Placental pericyte (primary cell): ENCODE measurements around the gene GLI2. TPM values are rescaled to one million over a fixed set of nuclear protein-coding genes. Genes with fewer than 3 reads are reported as not detected.

Experiments
- total RNA-seq: library from RNA; depleted of rRNA; stranded (reverse); fragments of >200 nt; gene quantifications from 2 replicates; pipeline ENCODE4 v1.2.3, GENCODE V29; 2012

Gene GLI2
- total RNA-seq, result 14.0 and 23.3 TPM in 2 replicates

GRCh38 chr2:120735746-120736170 lies at the start of gene GLI2:
Gene GLI2 (plus strand): TSS chr2:120735868. CDS start chr2:120797321, 61,453 bp downstream.

